CD14-positive monocyte (primary cell): Measurements from ENCODE around the gene LILRA2. TPM values are rescaled to one million over a fixed set of nuclear protein-coding genes. Genes with fewer than 3 reads are reported as not detected.

Experiments used
- DNase-seq, 3 donors: peaks; one replicate each; pipeline ENCODE4 v3.0.0-alpha.2; 2011 to 2022
- H2AFZ ChIP-seq: 2 replicates; pipeline ENCODE4 v1.6.0; 2012; ENCODE audit warnings: mild to moderate bottlenecking, low read depth, low read length, inconsistent platforms; ENCODE audit not compliant: insufficient read depth, poor library complexity, severe bottlenecking
- H3K27ac ChIP-seq, 2 donors: 1 replicate in 1 of 2; 2 replicates in 1 of 2; pipeline ENCODE4 v1.5.1; 2012 to 2013; ENCODE audit warnings: low read length in 2 of 2, control low read depth in 1 of 2, inconsistent platforms in 1 of 2, low read depth in 1 of 2, mild to moderate bottlenecking in 1 of 2
- H3K27me3 ChIP-seq, 2 donors: one replicate each; pipeline versions ENCODE4 v1.6.0 to v1.6.1; 2011 to 2013; ENCODE audit warnings: low read length in 2 of 2; ENCODE audit not compliant: control insufficient read depth in 2 of 2, insufficient read depth in 2 of 2
- H3K36me3 ChIP-seq, 2 donors: replicated peaks in 1 of 2; 1 replicate in 1 of 2; 2 replicates in 1 of 2; pipeline versions ENCODE4 v1.5.1 to v1.6.1; 2012 to 2013; ENCODE audit warnings: low read length in 2 of 2, control low read depth in 1 of 2, inconsistent platforms in 1 of 2, mild to moderate bottlenecking in 1 of 2; ENCODE audit not compliant: insufficient read depth in 2 of 2, control insufficient read depth in 1 of 2
- H3K4me1 ChIP-seq, 2 donors: 1 replicate in 1 of 2; 2 replicates in 1 of 2; pipeline versions ENCODE4 v1.5.1 to v1.6.1; 2012 to 2013; ENCODE audit warnings: low read length in 2 of 2, control low read depth in 1 of 2, inconsistent platforms in 1 of 2, mild to moderate bottlenecking in 1 of 2, moderate library complexity in 1 of 2; ENCODE audit not compliant: insufficient read depth in 2 of 2, control insufficient read depth in 1 of 2
- H3K4me2 ChIP-seq: replicated peaks from 2 replicates; pipeline ENCODE3; 2012; ENCODE audit warnings: low read length, moderate library complexity, mild to moderate bottlenecking; ENCODE audit not compliant: poor library complexity, severe bottlenecking; ENCODE audit errors: extremely low read depth
- H3K4me3 ChIP-seq, 3 experiments: fragments of 200-600 bp in 1 of 3; sonication (generic) in 1 of 3; replicated peaks in 1 of 3; 1 replicate in 2 of 3; 2 replicates in 1 of 3; pipeline ENCODE4 v1.5.1; 2011 to 2013; ENCODE audit warnings: low read length in 3 of 3, mild to moderate bottlenecking in 3 of 3, control low read depth in 2 of 3, low read depth in 2 of 3, inconsistent platforms in 1 of 3, moderate library complexity in 1 of 3
- H3K79me2 ChIP-seq: 2 replicates; pipeline ENCODE4 v1.6.0; 2012; ENCODE audit warnings: mild to moderate bottlenecking, control low read depth, inconsistent platforms, low read length, moderate library complexity; ENCODE audit not compliant: insufficient read depth
- H3K9ac ChIP-seq: 2 replicates; pipeline ENCODE4 v1.6.0; 2017; ENCODE audit warnings: low read length, mild to moderate bottlenecking; ENCODE audit not compliant: insufficient read depth, poor library complexity, severe bottlenecking
- H3K9me3 ChIP-seq, 2 donors: replicated peaks in 1 of 2; 1 replicate in 1 of 2; 2 replicates in 1 of 2; pipeline versions ENCODE4 v1.5.1 to v1.6.1; 2012 to 2013; ENCODE audit warnings: low read length in 2 of 2, control low read depth in 1 of 2; ENCODE audit not compliant: control insufficient read depth in 1 of 2, insufficient read depth in 1 of 2
- H4K20me1 ChIP-seq: 2 replicates; pipeline ENCODE4 v1.6.0; 2012; ENCODE audit warnings: mild to moderate bottlenecking, low read length, control low read depth, moderate library complexity; ENCODE audit not compliant: insufficient read depth
- H3K27ac Mint-ChIP-seq, 7 donors: one replicate each; pipeline ENCODE4 v1.8.0; 2020; ENCODE audit warnings: mild to moderate bottlenecking in 7 of 7, mixed read lengths in 7 of 7, moderate library complexity in 6 of 7, inconsistent platforms in 2 of 7
- H3K27me3 Mint-ChIP-seq, 3 donors: one replicate each; pipeline ENCODE4 v1.8.0; 2021 to 2022; ENCODE audit warnings: low read depth in 3 of 3, mild to moderate bottlenecking in 3 of 3, mixed read lengths in 3 of 3, moderate library complexity in 3 of 3, inconsistent platforms in 1 of 3
- H3K36me3 Mint-ChIP-seq, 2 donors: one replicate each; pipeline ENCODE4 v1.8.0; 2020; ENCODE audit warnings: mixed read lengths in 2 of 2, inconsistent platforms in 1 of 2, mild to moderate bottlenecking in 1 of 2
- H3K4me1 Mint-ChIP-seq: one replicate; pipeline ENCODE4 v1.8.0; 2020; ENCODE audit warnings: mild to moderate bottlenecking, mixed read lengths
- H3K4me3 Mint-ChIP-seq, 2 donors: one replicate each; pipeline ENCODE4 v1.8.0; 2020; ENCODE audit warnings: mild to moderate bottlenecking in 2 of 2, mixed read lengths in 2 of 2, moderate library complexity in 1 of 2
- H3K9me3 Mint-ChIP-seq, 7 donors: one replicate each; pipeline ENCODE4 v1.8.0; 2020 to 2022; ENCODE audit warnings: mixed read lengths in 7 of 7, mild to moderate bottlenecking in 6 of 7, moderate library complexity in 6 of 7, inconsistent platforms in 2 of 7
- WGBS: methylation state at CpG from one replicate; pipeline ENCODE4 v1.1.5; 2013; ENCODE audit warnings: missing lambda C conversion rate; ENCODE audit not compliant: insufficient coverage; 5-methylcytosine and 5-hydroxymethylcytosine counted together
- intact Hi-C, 2 donors: fragments of 100-400 bp; cut with micrococcal nuclease; formaldehyde crosslinking; loops; one replicate each; pipeline versions ENCODE4 v1.15.0 to v1.15.1; 2023
- polyA plus RNA-seq, 3 donors: library from polyadenylated mRNA; depleted of rRNA in 1 of 3; unstranded in 2 of 3; stranded (reverse) in 1 of 3; fragments of 300-500 nt in 2 of 3; fragments of >200 nt in 1 of 3; fragmentation: Illumina TruSeq in 2 of 3; gene quantifications; 1 replicate in 2 of 3; 2 replicates in 1 of 3; pipeline ENCODE4 v1.2.3, GENCODE V29; 2012 to 2021
- TF ChIP-seq, protein P1 (sequence below): fragments of 200-600 bp; IDR thresholded peaks from one replicate; pipeline ENCODE4 v1.8.0; 2022; ENCODE audit warnings: antibody characterized with exemption, mild to moderate bottlenecking

Gene LILRA2
- polyA plus RNA-seq, 3 donors, result 333 to 451 (median 377) TPM

DNA sequence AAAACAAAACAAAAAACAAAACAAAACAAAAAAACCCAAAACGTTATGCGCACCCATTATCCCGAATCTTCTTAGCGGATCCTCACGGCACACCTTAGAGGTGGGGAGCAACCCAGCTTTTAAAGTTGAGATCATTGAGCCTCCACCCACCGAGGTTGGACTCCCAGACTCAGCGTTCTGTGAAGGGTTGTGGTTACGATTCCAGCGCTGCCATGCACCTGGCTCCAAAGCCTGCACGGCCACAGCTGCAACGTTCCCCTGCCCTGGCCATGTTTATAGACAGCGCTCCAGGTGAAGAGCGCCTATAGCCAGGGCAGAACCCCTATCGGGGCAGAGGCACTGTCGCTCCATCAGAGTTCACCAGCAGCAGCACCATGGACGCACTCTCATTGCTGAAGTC is 18.7 kb upstream of the LILRA2 start:
- WGBS, result 92% methylated on average over 12 of the region's 16 CpGs
- no peaks in the 10 kb centered on the region for H3K79me2 ChIP-seq
- H3K9ac ChIP-seq, result no peak overlapping the region
- Mint-ChIP-seq H3K27ac (no peak overlapping the region), H3K36me3 (no peaks in the 10 kb centered on the region), H3K27me3 (peaks cover 8 to 15% (median 14%) of the 10 kb centered on the region in 3 donors), H3K9me3 (no peaks in the 10 kb centered on the region), H3K4me3 (no peak overlapping the region), H3K4me1 (peaks cover 12% of the 10 kb centered on the region)
- DNase-seq, result no peak
- H3K4me2 ChIP-seq, result no peak overlapping the region
- intact Hi-C loops, result no loop called here
- no peak overlapping the region for H2AFZ ChIP-seq
- TF ChIP-seq, protein P1, sequence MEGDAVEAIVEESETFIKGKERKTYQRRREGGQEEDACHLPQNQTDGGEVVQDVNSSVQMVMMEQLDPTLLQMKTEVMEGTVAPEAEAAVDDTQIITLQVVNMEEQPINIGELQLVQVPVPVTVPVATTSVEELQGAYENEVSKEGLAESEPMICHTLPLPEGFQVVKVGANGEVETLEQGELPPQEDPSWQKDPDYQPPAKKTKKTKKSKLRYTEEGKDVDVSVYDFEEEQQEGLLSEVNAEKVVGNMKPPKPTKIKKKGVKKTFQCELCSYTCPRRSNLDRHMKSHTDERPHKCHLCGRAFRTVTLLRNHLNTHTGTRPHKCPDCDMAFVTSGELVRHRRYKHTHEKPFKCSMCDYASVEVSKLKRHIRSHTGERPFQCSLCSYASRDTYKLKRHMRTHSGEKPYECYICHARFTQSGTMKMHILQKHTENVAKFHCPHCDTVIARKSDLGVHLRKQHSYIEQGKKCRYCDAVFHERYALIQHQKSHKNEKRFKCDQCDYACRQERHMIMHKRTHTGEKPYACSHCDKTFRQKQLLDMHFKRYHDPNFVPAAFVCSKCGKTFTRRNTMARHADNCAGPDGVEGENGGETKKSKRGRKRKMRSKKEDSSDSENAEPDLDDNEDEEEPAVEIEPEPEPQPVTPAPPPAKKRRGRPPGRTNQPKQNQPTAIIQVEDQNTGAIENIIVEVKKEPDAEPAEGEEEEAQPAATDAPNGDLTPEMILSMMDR, result no peak
- no peaks in the 10 kb centered on the region for H3K9me3 ChIP-seq
- H3K27me3 ChIP-seq, result no peaks in the 10 kb centered on the region
- no peak overlapping the region for H3K27ac ChIP-seq
- H4K20me1 ChIP-seq, result no peaks in the 10 kb centered on the region
- no peaks in the 10 kb centered on the region for H3K36me3 ChIP-seq
- H3K4me3 ChIP-seq, result no peak overlapping the region
- peaks cover 12% of the 10 kb centered on the region in 2 donors for H3K4me1 ChIP-seq

- no peaks in the 10 kb centered on the region for H3K36me3 Mint-ChIP-seq
- H3K27me3 Mint-ChIP-seq, result peaks cover 7 to 15% (median 12%) of the 10 kb centered on the region in 3 donors
- Histone ChIP-seq H3K9me3 (no peaks in the 10 kb centered on the region), H2AFZ (no peak overlapping the region), H4K20me1 (no peaks in the 10 kb centered on the region), H3K79me2 (no peaks in the 10 kb centered on the region), H3K4me2 (no peak overlapping the region), H3K4me1 (peaks cover 12% of the 10 kb centered on the region in 2 donors), H3K36me3 (no peaks in the 10 kb centered on the region), H3K27ac (no peak overlapping the region), H3K9ac (no peak overlapping the region), H3K27me3 (no peaks in the 10 kb centered on the region), H3K4me3 (no peak overlapping the region)
- WGBS, result no CpG with 5 or more reads among the region's 1 CpG
- no peaks in the 10 kb centered on the region for H3K9me3 Mint-ChIP-seq
- no peak overlapping the region for H3K27ac Mint-ChIP-seq
- TF ChIP-seq, protein P1, result no peak
- intact Hi-C loops, result no loop called here
- H3K4me3 Mint-ChIP-seq, result no peak overlapping the region
- peaks cover 10% of the 10 kb centered on the region for H3K4me1 Mint-ChIP-seq
- no peak for DNase-seq
Measured at GRCh38 chr19:54556194-54556593, 17.4 kb upstream of the LILRA2 start.
